Hepatocyte (in vitro differentiated cells): Measurements from ENCODE around the gene FECH. TPM values are rescaled to one million over a fixed set of nuclear protein-coding genes. Genes with fewer than 3 reads are reported as not detected.

Experiments used
- DNase-seq: peaks from one replicate; pipeline ENCODE4 v3.0.0-alpha.2; 2016; ENCODE audit warnings: low spot score
- H2AFZ ChIP-seq: fragments of 200-600 bp; sonication (generic); 2 replicates; pipeline ENCODE4 v1.6.0; 2016; ENCODE audit warnings: antibody characterized with exemption, mild to moderate bottlenecking
- H3K27ac ChIP-seq: fragments of 200-600 bp; sonication (generic); 2 replicates; pipeline ENCODE4 v1.5.1; 2016; ENCODE audit warnings: mild to moderate bottlenecking
- H3K27me3 ChIP-seq: fragments of 200-600 bp; sonication (generic); 2 replicates; pipeline ENCODE4 v1.6.1; 2016
- H3K36me3 ChIP-seq: fragments of 200-600 bp; sonication (generic); replicated peaks from 2 replicates; pipeline ENCODE4 v1.5.1; 2016; ENCODE audit warnings: low read depth; ENCODE audit not compliant: insufficient read depth
- H3K4me1 ChIP-seq: fragments of 200-600 bp; sonication (generic); 2 replicates; pipeline ENCODE4 v1.5.1; 2016; ENCODE audit warnings: mild to moderate bottlenecking, moderate library complexity; ENCODE audit not compliant: insufficient read depth
- H3K4me2 ChIP-seq: fragments of 200-600 bp; sonication (generic); 2 replicates; pipeline ENCODE4 v1.6.0; 2016
- H3K4me3 ChIP-seq: fragments of 200-600 bp; sonication (generic); 2 replicates; pipeline ENCODE4 v1.5.1; 2016; ENCODE audit warnings: mild to moderate bottlenecking
- H3K79me2 ChIP-seq: fragments of 200-600 bp; sonication (generic); 2 replicates; pipeline ENCODE4 v1.6.0; 2017; ENCODE audit warnings: mild to moderate bottlenecking
- H3K9me2 ChIP-seq: fragments of 200-600 bp; sonication (generic); replicated peaks from 2 replicates; pipeline ENCODE4 v1.6.0; 2017; ENCODE audit warnings: mild to moderate bottlenecking; ENCODE audit not compliant: insufficient read depth
- H3K9me3 ChIP-seq: fragments of 200-600 bp; sonication (generic); 2 replicates; pipeline ENCODE4 v1.5.1; 2016; ENCODE audit warnings: low read depth, mild to moderate bottlenecking
- H4K20me1 ChIP-seq: fragments of 200-600 bp; sonication (generic); 2 replicates; pipeline ENCODE4 v1.6.0; 2016; ENCODE audit warnings: mild to moderate bottlenecking; ENCODE audit not compliant: insufficient read depth, poor library complexity, severe bottlenecking
- CTCF ChIP-seq: fragments of 200-600 bp; sonication (generic); IDR thresholded peaks from 2 replicates; pipeline ENCODE4 v1.5.1; 2016; ENCODE audit warnings: antibody characterized with exemption, mild to moderate bottlenecking; ENCODE audit not compliant: poor library complexity
- EZH2 ChIP-seq: fragments of 200-600 bp; sonication (generic); IDR thresholded peaks from 2 replicates; pipeline ENCODE4 v1.6.1; 2016; ENCODE audit warnings: antibody characterized with exemption, mild to moderate bottlenecking, borderline replicate concordance
- EZH2phosphoT487 ChIP-seq: fragments of 200-600 bp; sonication (generic); IDR thresholded peaks from one replicate; pipeline ENCODE4 v1.6.1; 2018; ENCODE audit warnings: antibody characterized with exemption, mild to moderate bottlenecking, low read depth, moderate library complexity; ENCODE audit not compliant: unreplicated experiment, severe bottlenecking
- WGBS: methylation state at CpG from one replicate; pipeline ENCODE4 v1.1.6; 2016; ENCODE audit warnings: low lambda C conversion rate; ENCODE audit errors: missing lambda C conversion rate; 5-methylcytosine and 5-hydroxymethylcytosine counted together
- polyA plus RNA-seq: library from polyadenylated mRNA; unstranded; fragments of >200 nt; fragmentation: Nextera tagmentation; extraction: Ambion mirVana; gene quantifications from 2 replicates; pipeline ENCODE4 v1.2.1, GENCODE V29; 2016
- total RNA-seq: library from RNA; depleted of rRNA; stranded (reverse); fragments of >200 nt; gene quantifications from 2 replicates; pipeline ENCODE4 v1.2.3, GENCODE V29; 2014

FECH gene
- total and polyA plus RNA-seq, 2 experiments from 2014 or later = 14.5 to 19.3 TPM

GRCh38 chr18:57533868-57534510 lies 52.5 kb downstream of the FECH start:
- Histone ChIP-seq H4K20me1 (no peaks in the 10 kb centered on the region), H3K79me2 (no peaks in the 10 kb centered on the region), H3K36me3 (no peaks in the 10 kb centered on the region), H3K27ac (peak overlapping the region; percentile 40), H3K4me1 (peaks cover 13% of the 10 kb centered on the region), H3K27me3 (no peaks in the 10 kb centered on the region), H3K9me3 (no peaks in the 10 kb centered on the region), H3K9me2 (no peaks in the 10 kb centered on the region), H3K4me2 (peak overlapping the region; percentile 47), H3K4me3 (no peak overlapping the region), H2AFZ (no peak overlapping the region)
- no peak for DNase-seq
- 55% methylated on average over 4 of the region's 4 CpGs for WGBS
- no peak for TF ChIP-seq EZH2phosphoT487
- TF ChIP-seq CTCF = no peak
- no peak for TF ChIP-seq EZH2

- Histone ChIP-seq H3K4me2 (peak overlapping the region; percentile 47), H3K4me1 (peaks cover 13% of the 10 kb centered on the region), H3K9me2 (no peaks in the 10 kb centered on the region), H2AFZ (peak overlapping the region; percentile 47), H3K27me3 (no peaks in the 10 kb centered on the region), H3K36me3 (no peaks in the 10 kb centered on the region), H3K79me2 (no peaks in the 10 kb centered on the region), H3K9me3 (no peaks in the 10 kb centered on the region), H4K20me1 (no peaks in the 10 kb centered on the region), H3K4me3 (no peak overlapping the region), H3K27ac (no peak overlapping the region)
- no peak for TF ChIP-seq CTCF
- TF ChIP-seq EZH2 = no peak
- TF ChIP-seq EZH2phosphoT487 = no peak
- WGBS = 43% methylated on average over 16 of the region's 16 CpGs
- DNase-seq = no peak
These were observed 53.3 kb downstream of the FECH start for GRCh38 chr18:57533006-57533867.

- no peaks in the 10 kb centered on the region for H3K36me3 ChIP-seq
- no peaks in the 10 kb centered on the region for H3K27me3 ChIP-seq
- no peaks in the 10 kb centered on the region for H3K79me2 ChIP-seq
- H4K20me1 ChIP-seq = no peaks in the 10 kb centered on the region
- no peak overlapping the region for H3K27ac ChIP-seq
- H3K4me2 ChIP-seq = no peak overlapping the region
- H3K9me2 ChIP-seq = no peaks in the 10 kb centered on the region
- H2AFZ ChIP-seq = no peak overlapping the region
- TF ChIP-seq EZH2phosphoT487 = no peak
- TF ChIP-seq CTCF = no peak
- no peak for TF ChIP-seq EZH2
- peaks cover 13% of the 10 kb centered on the region for H3K4me1 ChIP-seq
- H3K4me3 ChIP-seq = no peak overlapping the region
- 86% methylated on average over 7 of the region's 7 CpGs for WGBS
- no peak for DNase-seq
- no peaks in the 10 kb centered on the region for H3K9me3 ChIP-seq
These were observed 57.4 kb downstream of the FECH start for GRCh38 chr18:57529151-57529550.
